IPS-18a (cell line): Measurements from ENCODE around the gene SETDB2.

Experiments used
- H3K27ac ChIP-seq: one replicate; pipeline ENCODE4 v1.5.1; 2013; ENCODE audit warnings: low read length
- H3K27me3 ChIP-seq: one replicate; pipeline ENCODE4 v1.6.1; 2013; ENCODE audit warnings: mild to moderate bottlenecking, low read length; ENCODE audit not compliant: control insufficient read depth, insufficient read depth
- H3K36me3 ChIP-seq: one replicate; pipeline ENCODE4 v1.6.1; 2013; ENCODE audit warnings: low read depth, low read length; ENCODE audit not compliant: control insufficient read depth
- H3K4me1 ChIP-seq: one replicate; pipeline ENCODE4 v1.6.1; 2013; ENCODE audit warnings: low read depth, low read length; ENCODE audit not compliant: control insufficient read depth
- H3K4me3 ChIP-seq: one replicate; pipeline ENCODE4 v1.5.1; 2013; ENCODE audit warnings: low read length
- H3K9ac ChIP-seq: one replicate; pipeline ENCODE4 v1.6.1; 2013; ENCODE audit warnings: mild to moderate bottlenecking, low read length, moderate library complexity
- H3K9me3 ChIP-seq: one replicate; pipeline ENCODE4 v1.6.1; 2013; ENCODE audit warnings: low read depth, low read length; ENCODE audit not compliant: control insufficient read depth

The SETDB2 gene

GRCh38 chr13:49410006-49410405 is 34.1 kb upstream of the SETDB2 start:
- Histone ChIP-seq H3K27ac (no peak overlapping the region), H3K36me3 (no peaks in the 10 kb centered on the region), H3K9me3 (no peaks in the 10 kb centered on the region), H3K27me3 (peaks cover 49% of the 10 kb centered on the region), H3K4me3 (no peak overlapping the region), H3K9ac (no peak overlapping the region), H3K4me1 (peaks cover 13% of the 10 kb centered on the region)

- peaks cover 13% of the 10 kb centered on the region for H3K4me1 ChIP-seq
- H3K4me3 ChIP-seq = no peak overlapping the region
- no peaks in the 10 kb centered on the region for H3K36me3 ChIP-seq
- H3K27me3 ChIP-seq = peaks cover 49% of the 10 kb centered on the region
- H3K9me3 ChIP-seq = no peaks in the 10 kb centered on the region
- H3K27ac ChIP-seq = no peak overlapping the region
- no peak overlapping the region for H3K9ac ChIP-seq
Measured at GRCh38 chr13:49410477-49410876, 33.6 kb upstream of the SETDB2 start.

GRCh38 chr13:49411353-49411752 is 32.7 kb upstream of the SETDB2 start:
- Histone ChIP-seq H3K9ac (no peak overlapping the region), H3K4me1 (peaks cover 13% of the 10 kb centered on the region), H3K36me3 (no peaks in the 10 kb centered on the region), H3K4me3 (no peak overlapping the region), H3K9me3 (no peaks in the 10 kb centered on the region), H3K27me3 (peaks cover 49% of the 10 kb centered on the region), H3K27ac (no peak overlapping the region)

GRCh38 chr13:49412749-49413148 is 31.3 kb upstream of the SETDB2 start:
- peaks cover 49% of the 10 kb centered on the region for H3K27me3 ChIP-seq
- H3K27ac ChIP-seq = no peak overlapping the region
- no peaks in the 10 kb centered on the region for H3K9me3 ChIP-seq
- no peak overlapping the region for H3K4me3 ChIP-seq
- no peak overlapping the region for H3K9ac ChIP-seq
- H3K36me3 ChIP-seq = no peaks in the 10 kb centered on the region
- H3K4me1 ChIP-seq = peaks cover 13% of the 10 kb centered on the region

GRCh38 chr13:49417161-49417560 is 26.9 kb upstream of the SETDB2 start:
- Histone ChIP-seq H3K27me3 (peaks cover 21% of the 10 kb centered on the region), H3K36me3 (no peaks in the 10 kb centered on the region), H3K9me3 (no peaks in the 10 kb centered on the region), H3K4me3 (no peak overlapping the region), H3K27ac (no peak overlapping the region), H3K4me1 (peaks cover 13% of the 10 kb centered on the region), H3K9ac (no peak overlapping the region)

GRCh38 chr13:49418206-49418605 is 25.9 kb upstream of the SETDB2 start:
- Histone ChIP-seq H3K27ac (no peak overlapping the region), H3K27me3 (peaks cover 11% of the 10 kb centered on the region), H3K4me3 (no peak overlapping the region), H3K4me1 (peaks cover 10% of the 10 kb centered on the region), H3K36me3 (no peaks in the 10 kb centered on the region), H3K9me3 (no peaks in the 10 kb centered on the region), H3K9ac (no peak overlapping the region)

- Histone ChIP-seq H3K9ac (no peak overlapping the region), H3K27me3 (peaks cover under 1% of the 10 kb centered on the region), H3K9me3 (no peaks in the 10 kb centered on the region), H3K36me3 (no peaks in the 10 kb centered on the region), H3K27ac (no peak overlapping the region), H3K4me3 (no peak overlapping the region), H3K4me1 (peaks cover under 1% of the 10 kb centered on the region)
Measured at GRCh38 chr13:49419276-49419675, 24.8 kb upstream of the SETDB2 start.

GRCh38 chr13:49421391-49421790 is 22.7 kb upstream of the SETDB2 start:
- Histone ChIP-seq H3K36me3 (no peaks in the 10 kb centered on the region), H3K9me3 (no peaks in the 10 kb centered on the region), H3K9ac (no peak overlapping the region), H3K4me1 (no peaks in the 10 kb centered on the region), H3K27me3 (no peaks in the 10 kb centered on the region), H3K4me3 (no peak overlapping the region), H3K27ac (no peak overlapping the region)

- no peaks in the 10 kb centered on the region for H3K4me1 ChIP-seq
- no peaks in the 10 kb centered on the region for H3K36me3 ChIP-seq
- H3K27ac ChIP-seq = no peak overlapping the region
- H3K27me3 ChIP-seq = no peaks in the 10 kb centered on the region
- no peak overlapping the region for H3K9ac ChIP-seq
- H3K4me3 ChIP-seq = no peak overlapping the region
- H3K9me3 ChIP-seq = no peaks in the 10 kb centered on the region
Measured at GRCh38 chr13:49424011-49424560, 20.0 kb upstream of the SETDB2 start.

GRCh38 chr13:49428041-49428763 is 15.9 kb upstream of the SETDB2 start:
- H3K36me3 ChIP-seq = no peaks in the 10 kb centered on the region
- no peaks in the 10 kb centered on the region for H3K4me1 ChIP-seq
- H3K27me3 ChIP-seq = no peaks in the 10 kb centered on the region
- H3K9ac ChIP-seq = no peak overlapping the region
- no peaks in the 10 kb centered on the region for H3K9me3 ChIP-seq
- no peak overlapping the region for H3K4me3 ChIP-seq
- no peak overlapping the region for H3K27ac ChIP-seq

GRCh38 chr13:49429121-49429520 is 15.0 kb upstream of the SETDB2 start:
- Histone ChIP-seq H3K36me3 (no peaks in the 10 kb centered on the region), H3K4me1 (no peaks in the 10 kb centered on the region), H3K9me3 (no peaks in the 10 kb centered on the region), H3K9ac (no peak overlapping the region), H3K27ac (no peak overlapping the region), H3K4me3 (no peak overlapping the region), H3K27me3 (no peaks in the 10 kb centered on the region)

GRCh38 chr13:49435992-49436391 is 8.1 kb upstream of the SETDB2 start:
- Histone ChIP-seq H3K4me3 (no peak overlapping the region), H3K27ac (no peak overlapping the region), H3K9ac (no peak overlapping the region), H3K27me3 (no peaks in the 10 kb centered on the region), H3K36me3 (no peaks in the 10 kb centered on the region), H3K4me1 (no peaks in the 10 kb centered on the region), H3K9me3 (no peaks in the 10 kb centered on the region)
